NCI-H510A (cell line): ENCODE data around the gene CEP20.

Experiments used
- DNase-seq: peaks from one replicate; lab custom pipeline; 2025; lab: John Stamatoyannopoulos, UW

Gene CEP20

DNA sequence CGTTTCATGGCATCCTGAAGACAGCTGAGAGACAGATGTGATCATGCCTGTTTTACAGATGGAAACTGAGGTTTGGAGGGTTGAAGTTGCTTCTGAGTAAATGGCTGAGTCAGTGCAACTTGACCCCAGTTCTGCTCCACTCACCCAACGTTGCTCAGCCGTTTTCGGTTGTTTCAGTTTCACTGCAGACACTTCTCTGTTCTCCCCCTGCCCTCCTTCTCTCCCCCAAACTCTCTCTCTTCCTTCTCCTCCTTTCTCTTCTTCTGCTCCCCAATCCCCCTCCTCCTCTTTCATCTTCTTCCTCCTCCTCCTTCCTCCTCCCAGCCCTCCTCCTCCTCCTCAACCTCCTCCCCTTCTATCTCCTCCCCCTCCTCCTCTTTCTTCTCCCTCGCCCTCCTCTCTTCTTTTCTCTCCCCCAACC is 9.4 kb upstream of the CEP20 start:
- no peak for DNase-seq

DNA sequence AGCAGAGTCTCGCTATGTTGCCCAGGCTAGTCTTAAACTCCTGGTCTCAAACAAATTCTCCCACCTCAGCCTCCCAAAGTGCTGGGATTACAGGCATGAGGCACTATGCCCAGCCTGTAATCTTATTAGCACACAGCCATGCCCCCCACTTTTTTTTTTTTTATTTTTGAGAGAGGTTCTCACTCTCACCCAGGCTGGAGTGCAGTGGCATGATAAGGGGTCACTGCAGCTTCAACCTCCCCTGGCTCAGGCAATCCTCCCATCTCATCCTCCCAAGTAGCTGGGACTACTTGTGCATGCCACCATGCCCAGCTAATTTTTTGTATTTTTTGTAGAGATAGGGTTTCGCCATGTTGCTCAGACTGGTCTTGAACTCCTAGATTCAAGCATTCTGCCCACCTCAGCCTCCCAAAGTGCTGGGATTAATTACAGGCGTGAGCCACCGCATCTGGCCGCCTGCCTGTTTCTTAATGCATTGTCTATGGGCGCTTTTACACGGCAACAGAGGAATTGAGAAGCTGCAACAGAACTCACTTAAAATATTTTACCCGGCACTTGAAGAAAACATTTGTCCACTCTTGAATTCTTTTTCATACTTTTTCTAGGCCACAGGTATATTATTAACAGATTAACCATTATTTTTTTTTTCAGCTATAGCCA is 8.8 kb upstream of the CEP20 start:
- no peak for DNase-seq

DNA sequence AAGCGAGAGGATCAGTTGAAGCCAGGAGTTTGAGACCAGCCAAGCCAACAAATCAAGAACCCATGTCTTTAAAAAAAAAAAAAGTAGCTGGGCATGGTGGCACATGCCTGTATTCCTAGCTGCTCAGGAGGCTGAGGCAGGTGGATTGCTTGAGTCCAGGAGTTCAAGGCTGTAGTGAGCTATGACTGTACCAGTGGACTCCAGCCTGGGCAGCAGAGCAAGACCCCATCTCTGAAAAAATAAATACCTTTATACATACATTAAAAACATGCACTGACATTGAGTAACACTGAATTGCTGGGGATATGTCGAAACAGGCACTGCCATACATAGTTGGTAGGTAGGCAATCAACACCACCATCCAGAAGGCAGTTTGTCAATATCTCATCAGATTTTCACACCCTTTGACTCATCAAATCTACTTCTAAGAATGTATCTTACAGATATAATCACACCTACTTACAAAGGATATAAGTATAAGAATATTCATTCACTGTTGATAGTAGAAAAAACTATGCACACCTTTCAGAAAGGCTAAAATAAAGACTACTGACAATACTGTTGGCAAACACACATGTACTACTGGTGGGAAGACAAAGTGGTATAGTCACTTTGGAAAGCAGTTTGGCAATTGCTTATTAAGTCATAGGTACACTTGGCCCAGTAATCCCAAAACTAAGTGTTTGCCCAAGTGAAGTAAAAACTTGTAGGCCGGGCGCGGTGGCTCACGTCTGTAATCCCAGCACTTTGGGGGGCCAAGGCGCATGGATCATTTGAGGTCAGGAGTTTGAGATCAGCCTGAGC is 6.4 kb upstream of the CEP20 start:
- DNase-seq: no peak

DNA sequence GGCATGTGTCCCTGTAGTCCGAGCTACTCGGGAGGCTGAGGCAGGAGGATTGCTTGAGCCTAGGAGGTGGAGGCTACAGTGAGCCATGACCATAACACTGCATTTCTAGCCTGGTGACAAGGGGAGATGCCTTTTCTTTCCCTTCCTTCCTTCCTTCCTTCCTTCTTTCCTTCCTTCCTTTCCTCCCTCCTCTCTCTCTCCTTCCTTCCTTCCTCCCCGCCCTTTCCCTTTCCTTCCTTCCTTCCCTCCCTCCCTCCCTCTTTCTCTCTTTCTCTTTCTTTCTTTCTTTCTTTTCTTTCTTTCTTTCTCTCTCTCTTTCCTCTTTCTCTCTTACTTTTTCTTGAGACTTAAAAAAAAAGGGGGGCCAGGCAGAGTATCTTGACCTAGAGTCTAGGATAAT is 3.1 kb upstream of the CEP20 start:
- DNase-seq: no peak

DNA sequence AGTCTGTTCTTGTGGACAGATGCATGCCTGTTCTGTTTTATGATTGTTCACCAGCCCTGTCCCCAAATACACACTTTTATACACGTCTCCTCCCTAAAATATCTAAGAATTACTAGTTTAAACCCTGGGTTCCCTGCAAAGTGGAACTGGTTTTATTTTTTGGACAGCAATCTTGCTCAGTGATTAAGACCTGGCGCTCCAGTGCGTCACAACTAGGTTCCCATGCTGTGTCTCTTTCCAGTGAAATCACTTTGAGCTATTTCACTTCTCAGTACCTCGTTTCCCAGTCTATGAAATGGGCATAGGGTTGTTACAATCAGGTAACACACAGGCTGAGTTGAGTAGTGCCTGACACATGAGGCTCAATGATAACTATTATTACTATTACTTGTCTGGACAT is 1.1 kb downstream of the CEP20 start:
- no peak for DNase-seq

DNA sequence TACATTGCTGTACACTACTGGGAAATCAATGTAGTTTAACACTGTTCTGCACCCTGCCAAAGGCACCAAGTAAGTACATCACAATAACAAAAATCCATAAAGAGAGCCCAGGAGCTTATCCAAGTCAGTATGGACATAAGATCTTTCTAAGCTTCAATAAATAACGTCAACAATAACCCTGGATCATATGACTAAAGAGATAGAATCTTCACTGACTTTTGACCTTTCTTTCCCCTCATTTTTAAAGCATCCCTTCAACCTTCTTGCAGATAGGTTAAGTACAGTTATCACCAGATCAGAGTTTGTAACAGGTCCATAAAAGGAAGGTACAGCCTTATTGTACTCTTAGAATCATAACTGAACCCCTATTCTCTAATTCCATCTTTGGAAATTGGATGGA is 2.3 kb downstream of the CEP20 start:
- no peak for DNase-seq

DNA sequence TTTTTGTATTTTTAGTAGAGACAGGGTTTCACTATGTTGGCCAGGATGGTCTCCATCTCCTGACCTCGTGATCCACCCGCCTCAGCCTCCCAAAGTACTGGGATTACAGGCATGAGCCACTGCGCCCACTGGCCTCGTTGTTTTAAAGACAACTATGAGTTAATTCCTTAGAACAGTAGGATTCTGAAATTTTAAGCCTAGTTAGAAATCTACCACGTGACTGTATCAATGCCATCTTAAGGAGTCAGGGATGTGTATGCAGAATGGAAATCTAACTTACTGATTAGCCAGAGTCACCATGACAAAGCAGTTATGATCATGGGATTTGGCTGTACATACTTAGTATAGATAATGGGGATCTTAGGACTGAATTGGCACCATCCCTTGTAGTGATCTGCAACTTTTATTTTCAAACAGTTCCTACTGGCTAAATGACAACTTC is 2.8 kb downstream of the CEP20 start:
- DNase-seq: no peak

DNA sequence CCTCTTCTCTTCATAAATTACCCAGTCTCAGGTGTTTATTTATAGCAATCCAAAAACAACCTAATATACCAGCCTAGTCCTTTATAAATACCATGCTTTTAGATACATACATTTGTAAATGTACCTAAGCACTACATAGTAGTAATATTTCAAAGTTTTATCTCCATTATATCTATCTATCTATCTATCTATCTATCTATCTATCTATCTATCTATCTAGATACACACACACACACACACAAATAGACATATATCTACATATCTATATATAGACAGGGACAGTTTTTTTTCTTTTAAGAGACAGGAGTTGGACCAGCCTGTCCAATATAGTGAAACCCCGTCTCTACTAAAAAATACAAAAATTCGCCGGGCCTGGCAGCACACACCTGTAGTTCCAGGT is 5.8 kb downstream of the CEP20 start:
- no peak for DNase-seq

DNA sequence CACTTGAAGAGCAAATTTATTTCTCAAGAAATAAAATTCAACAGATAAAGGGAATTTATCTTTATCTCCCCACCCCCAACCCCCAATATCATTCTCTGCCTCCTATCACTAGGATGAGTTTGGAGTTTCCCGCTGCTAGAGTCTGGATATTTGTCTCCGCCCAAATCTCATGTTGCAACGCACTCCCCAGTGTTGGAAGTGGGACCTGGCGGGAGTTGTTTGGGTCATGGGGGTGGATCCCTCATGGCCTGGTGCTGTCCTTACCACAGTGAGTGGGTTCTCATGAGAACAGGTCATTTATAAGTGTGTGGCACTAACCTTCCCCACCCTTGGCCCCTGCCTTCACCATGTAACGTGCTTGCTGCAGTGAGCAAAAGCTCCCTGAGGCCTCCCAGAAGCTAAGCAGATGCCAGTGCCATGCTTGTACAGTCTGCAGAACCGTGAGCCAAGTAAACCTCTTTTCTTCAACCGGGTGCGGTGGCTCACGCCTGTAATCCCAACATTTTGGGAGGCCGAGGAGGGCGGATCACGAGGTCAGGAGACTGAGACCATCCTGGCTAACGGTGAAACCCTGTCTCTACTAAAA is 6.5 kb downstream of the CEP20 start:
- DNase-seq: no peak

DNA sequence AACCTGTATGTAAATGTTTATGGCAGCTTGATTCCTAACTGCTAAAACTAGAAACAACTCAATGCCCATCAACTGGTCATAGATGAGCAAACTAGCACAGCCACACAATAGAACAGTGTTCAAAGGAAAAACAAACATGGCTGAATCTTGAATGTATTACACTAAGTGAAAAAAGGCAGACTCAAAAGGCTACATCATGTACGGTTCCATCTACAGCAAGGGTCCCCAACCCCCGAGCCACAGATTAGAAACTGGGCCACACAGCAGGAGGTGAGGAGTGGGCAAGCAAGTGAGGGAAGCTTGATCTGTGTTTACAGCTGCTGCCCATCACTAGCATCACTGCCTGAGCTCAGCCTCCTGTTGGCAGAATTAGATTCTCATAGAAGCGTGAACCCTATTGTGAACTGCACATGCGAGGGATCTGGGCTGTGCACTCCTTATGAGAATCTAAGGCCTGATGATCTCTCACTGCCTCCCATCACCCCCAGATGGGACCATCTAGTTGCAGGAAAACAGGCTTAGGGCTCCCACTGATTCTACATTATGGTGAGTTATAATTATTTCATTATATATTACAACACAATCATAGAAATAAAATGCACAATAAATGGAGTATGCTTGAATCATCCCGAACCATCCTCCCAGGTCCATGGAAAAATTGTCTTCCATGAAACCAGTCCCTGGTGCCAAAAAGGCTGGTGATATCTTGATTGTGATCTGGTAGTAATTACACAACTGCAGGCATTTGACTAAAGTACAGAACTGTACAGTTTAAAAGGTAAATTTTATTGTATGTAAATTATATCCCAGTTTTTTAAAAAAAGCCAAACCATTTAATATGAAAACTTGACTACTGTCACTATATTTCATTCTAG is 7.7 kb downstream of the CEP20 start:
- no peak for DNase-seq

DNA sequence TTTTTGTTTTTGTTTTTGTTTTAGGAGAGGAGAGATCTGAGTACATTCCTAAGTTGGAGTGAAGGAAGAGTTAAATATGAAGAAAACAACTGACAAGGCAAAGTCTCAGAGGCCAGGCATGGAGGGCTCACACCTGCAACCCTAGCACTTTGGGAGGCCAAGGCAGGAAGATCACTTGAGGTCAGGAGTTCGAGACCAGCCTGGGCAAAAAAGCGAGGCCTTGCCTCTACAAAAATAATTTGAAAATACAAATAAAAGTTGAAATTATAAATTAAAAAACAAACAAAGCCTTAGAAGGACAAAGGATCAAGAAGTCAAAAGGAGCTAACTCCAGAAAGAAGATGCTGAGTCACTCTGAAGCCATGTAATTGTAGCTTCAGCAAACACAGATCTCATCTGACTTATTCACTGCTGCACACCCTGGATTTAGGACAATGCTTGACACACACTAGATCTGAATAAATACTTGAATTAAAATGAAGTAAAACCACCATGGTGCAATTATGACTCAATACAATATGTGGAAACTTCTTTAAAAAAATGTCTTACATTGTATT is 9.1 kb downstream of the CEP20 start:
- no peak for DNase-seq

DNA sequence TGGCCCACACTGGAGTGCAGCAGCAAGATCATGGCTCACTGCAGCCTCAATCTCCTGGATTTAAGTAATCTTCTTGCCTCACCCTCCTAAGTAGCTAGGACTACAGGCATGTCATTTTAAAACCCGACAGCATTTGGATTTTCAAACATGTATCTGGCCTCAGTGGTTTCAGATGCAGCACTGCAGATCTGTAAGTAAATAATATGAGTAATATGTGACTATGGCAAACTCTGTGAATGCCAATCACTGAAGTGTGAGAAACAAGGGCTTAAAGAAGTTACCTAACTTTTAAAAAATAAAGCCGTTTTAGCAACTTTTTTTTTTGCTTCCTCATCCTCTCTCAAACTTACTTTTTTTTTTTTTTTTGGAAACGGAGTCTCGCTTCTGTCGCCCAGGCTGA is 11.9 kb downstream of the CEP20 start:
- DNase-seq: no peak

DNA sequence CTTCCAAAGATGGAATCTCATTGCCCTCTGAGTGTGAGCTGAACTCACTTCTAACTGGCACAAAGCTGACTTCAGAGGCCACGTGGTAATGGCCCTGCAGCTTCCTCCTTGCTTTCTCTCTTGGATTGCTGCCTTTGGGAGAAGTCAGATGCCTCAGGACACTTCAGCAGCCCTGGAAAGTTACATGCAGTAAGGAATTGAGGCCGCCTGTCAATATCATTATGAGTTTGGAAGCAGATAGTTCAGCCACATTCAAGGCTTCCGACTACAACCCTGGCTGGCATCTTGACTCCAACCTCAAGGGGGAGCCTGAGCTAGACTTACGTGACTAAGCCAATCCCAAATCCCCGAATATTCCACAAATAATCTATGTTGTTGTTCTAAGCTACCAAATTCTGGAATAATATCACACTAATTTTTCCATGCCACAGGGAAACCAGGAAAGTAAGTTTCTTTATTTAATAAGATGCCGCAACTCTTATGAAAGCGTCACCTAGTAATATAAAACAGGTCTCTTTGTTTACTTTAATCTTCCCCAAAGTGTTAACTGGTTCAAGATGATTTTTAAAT is 13.6 kb downstream of the CEP20 start:
- DNase-seq: no peak

DNA sequence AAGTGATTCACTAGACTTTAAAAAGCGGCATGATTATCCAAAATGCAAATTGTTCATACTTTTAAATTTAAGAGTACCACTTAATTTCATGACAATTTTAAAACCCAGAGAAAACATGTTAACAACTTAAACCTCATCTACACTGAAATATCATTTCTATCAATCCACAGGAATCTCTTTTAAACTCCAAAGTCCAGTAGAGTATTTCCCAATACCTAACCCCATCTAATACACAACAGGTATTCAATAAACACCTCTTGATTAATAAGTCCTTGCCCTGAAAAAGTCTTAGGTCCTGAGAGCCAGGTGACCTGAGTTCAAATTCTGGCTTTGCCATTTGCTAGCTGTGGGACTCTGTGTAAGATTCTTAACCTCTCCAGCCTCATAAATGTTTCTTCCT is 14.7 kb downstream of the CEP20 start:
- DNase-seq: no peak

DNA sequence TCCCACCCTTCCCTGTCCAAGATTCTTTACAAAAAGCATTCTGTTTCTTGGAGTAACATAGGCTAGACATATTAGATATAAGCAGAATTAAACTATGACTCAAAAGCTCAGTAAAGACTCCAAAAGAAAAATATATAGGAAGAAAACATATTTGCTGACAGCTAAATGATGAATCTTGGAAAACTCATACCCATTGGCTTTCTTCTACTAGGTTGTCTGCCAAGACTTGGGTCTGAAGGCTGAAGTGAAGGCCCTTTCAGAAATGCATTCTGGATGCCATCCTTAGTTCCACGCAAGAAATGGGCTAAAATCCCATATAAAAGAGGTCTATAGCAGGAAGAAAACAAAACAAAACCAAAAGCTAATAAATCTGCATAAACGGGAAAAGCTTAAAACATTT is 15.1 kb downstream of the CEP20 start:
- no peak for DNase-seq

DNA sequence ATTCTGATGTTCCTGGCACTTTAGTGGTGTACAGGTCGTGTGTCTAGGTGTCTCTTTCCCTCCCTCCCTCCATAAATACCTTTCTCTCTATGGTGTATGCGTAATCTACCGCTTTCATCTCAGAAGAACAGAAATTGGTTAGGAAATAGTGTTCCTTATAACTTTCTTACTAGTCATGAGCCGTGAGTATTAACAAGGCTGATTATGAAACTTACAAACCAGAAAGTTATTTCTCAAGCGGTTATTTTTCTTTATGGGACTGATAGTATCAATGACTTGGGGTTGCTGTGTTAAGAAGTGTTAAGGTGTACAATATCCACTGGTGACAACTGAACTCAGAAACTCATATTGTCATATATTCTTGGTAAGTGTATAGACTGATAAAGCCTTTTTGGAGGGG is 18.4 kb downstream of the CEP20 start:
- DNase-seq: no peak

DNA sequence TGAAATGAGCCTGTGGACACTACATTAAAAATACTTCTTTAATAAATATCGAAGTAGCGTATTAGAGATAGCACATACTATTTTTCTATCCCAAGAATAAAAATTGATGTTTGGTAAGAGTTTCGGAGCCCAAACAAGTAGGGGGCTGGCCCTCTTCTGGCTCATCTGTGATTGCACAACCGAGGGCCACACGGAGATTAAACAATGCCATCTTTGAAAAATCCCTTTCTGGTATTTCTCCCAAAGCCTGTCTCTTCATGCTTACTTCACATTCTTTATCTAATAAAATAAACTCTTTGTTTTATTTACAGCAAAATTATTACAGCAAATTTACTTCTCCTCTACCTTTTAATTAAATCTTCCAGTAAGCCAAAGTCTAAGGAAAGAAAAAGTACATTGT is 22.0 kb downstream of the CEP20 start:
- DNase-seq: no peak

DNA sequence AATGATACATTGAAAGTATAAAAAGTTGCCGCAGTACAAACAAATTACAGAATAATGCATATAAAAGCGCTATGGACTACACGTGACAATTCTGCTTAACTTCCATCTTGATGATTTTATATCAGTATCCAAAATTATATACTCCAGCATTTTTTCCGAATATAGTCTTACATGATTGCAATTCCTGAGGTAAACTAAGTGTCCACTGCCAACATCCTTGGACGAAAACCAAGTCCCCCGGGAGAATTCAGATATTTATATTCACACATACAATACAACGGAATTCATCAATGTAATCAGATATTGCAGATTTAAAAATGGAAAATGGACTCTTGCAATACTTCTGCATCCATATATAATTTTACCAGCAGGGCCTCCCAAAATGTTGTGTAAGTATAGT is 22.7 kb downstream of the CEP20 start:
- DNase-seq: no peak

DNA sequence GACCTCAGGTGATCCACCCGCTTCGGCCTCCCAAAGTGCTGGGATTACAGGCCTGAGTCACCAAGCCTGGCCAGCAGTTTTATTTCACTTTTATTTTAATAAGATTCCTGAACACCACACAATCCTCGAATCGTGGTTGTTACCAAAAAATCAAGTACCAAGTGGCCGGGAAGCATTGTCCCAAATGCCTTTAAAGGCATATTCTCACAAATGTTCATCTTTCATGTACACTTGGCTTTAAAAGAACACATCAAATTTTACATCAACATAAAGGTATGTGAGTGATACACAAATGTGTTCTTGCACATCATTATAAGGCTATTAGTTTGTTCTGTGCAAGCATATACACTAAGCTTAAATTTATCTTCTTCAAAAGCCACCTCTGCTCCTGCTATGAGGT is 23.5 kb downstream of the CEP20 start:
- no peak for DNase-seq

DNA sequence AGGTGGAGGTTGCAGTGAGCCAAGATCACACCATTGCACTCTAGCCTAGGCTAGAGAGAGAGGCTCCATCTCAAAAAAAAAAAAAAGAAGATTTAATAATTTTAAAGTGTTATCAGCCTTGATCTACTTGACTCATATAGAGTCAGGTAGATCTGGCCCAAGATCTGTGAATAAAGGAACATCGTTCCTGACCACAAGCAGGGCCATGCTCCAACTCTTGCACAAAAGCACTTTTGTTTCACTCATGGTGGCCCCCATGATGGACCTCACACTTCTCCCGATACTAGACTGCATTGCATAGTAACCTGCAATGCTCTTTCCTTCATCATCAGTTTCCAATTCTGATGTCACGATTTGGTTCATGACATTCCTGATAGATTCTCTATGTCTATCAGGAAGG is 26.4 kb downstream of the CEP20 start:
- DNase-seq: no peak

DNA sequence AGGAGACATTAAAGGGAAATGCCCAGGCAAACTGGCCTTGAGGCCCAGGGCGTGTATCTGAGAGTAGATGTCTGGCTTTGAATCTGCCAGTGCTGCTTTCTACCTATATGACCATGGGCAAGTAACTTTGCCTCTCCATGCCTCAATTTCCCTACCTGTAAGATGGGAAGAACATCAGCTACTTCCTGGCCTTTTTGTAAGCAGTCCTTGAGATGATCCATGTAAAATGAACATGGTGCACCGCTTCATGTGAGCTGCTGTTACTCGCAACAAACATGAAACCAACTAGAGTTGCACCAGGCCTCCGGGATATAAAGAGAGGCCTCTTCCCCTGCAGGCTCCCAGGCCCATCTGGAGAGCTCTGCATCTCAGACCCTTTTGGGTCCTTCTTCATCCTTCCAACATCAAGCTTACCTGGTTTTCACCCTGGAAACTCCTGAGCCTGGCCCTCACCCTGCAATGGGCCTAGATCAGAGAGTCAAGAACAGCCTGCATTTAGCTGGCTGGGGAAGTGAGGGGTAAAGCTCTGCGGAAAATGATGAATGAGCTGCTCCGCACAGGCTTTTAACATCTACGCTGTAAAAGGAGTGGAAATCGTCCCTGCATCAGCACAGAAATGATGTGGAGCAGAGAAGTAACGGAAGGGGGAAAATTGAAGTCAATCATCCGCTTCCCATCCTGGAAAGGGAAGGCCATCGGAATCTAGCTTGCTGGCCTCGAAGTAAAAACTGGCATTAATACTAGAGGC is 29.3 kb downstream of the CEP20 start:
- DNase-seq: no peak
